ENCODE results near the gene ZDHHC11. TPM values are rescaled to one million over a fixed set of nuclear protein-coding genes. Genes with fewer than 3 reads are reported as not detected.

The ZDHHC11 gene
- total and polyA plus RNA-seq, 2 experiments from 2014 or later = 5.8 to 8.5 TPM

DNA sequence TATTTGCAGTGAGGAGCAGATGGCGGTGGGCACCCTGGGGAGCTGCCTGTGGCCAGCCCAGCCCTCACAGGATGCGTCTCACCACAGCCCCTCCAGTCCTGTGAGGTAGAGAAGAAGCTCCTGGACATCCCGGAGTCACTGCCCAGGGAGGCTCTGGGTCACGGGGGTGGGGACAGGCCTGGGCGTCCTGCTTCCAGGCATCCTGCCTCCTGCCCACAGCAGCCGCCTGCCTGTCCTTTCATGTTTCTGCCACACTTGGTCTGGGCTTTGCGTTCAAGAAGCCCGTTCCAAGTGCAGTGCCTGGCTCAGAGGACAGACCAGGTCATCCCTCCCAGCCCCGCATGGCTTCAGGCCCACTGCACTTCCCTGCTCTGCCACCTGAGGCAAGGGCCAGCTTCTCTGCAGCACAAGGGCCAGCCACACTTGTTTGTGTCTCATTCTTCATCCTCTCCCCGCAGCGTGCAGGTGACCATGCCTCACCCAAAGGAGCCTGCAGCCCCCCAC is 104.5 kb downstream of the ZDHHC11 start:
- no peaks in the 10 kb centered on the region for H3K9me3 ChIP-seq (ENCODE audit: low read depth)
- TF ChIP-seq EZH2 (IDR thresholded peaks at IDR 0.05; ENCODE audit: borderline replicate concordance) (no peak), EZH2phosphoT487 (IDR thresholded peaks at IDR 0.05; ENCODE audit: low read depth, severe bottlenecking, unreplicated experiment) (no peak)
- TF ChIP-seq, protein P1, sequence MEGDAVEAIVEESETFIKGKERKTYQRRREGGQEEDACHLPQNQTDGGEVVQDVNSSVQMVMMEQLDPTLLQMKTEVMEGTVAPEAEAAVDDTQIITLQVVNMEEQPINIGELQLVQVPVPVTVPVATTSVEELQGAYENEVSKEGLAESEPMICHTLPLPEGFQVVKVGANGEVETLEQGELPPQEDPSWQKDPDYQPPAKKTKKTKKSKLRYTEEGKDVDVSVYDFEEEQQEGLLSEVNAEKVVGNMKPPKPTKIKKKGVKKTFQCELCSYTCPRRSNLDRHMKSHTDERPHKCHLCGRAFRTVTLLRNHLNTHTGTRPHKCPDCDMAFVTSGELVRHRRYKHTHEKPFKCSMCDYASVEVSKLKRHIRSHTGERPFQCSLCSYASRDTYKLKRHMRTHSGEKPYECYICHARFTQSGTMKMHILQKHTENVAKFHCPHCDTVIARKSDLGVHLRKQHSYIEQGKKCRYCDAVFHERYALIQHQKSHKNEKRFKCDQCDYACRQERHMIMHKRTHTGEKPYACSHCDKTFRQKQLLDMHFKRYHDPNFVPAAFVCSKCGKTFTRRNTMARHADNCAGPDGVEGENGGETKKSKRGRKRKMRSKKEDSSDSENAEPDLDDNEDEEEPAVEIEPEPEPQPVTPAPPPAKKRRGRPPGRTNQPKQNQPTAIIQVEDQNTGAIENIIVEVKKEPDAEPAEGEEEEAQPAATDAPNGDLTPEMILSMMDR (IDR thresholded peaks at IDR 0.05; ENCODE audit: poor library complexity) = no peak
- no peaks in the 10 kb centered on the region for H3K27me3 ChIP-seq
- no peak overlapping the region for H3K4me3 ChIP-seq
- 76% methylated on average over 11 of the region's 11 CpGs for WGBS (ENCODE audit: low lambda C conversion rate, missing lambda C conversion rate)
- DNase-seq (ENCODE audit: low spot score) = no peak
- H2AFZ ChIP-seq = no peak overlapping the region
- no peaks in the 10 kb centered on the region for H3K36me3 ChIP-seq (replicated peaks; ENCODE audit: insufficient read depth, low read depth)
- H3K79me2 ChIP-seq = no peaks in the 10 kb centered on the region
- no peak overlapping the region for H3K4me2 ChIP-seq
- no peak overlapping the region for H3K27ac ChIP-seq
- no peaks in the 10 kb centered on the region for H3K4me1 ChIP-seq (ENCODE audit: insufficient read depth)
- H3K9me2 ChIP-seq (replicated peaks; ENCODE audit: insufficient read depth) = no peaks in the 10 kb centered on the region
- no peaks in the 10 kb centered on the region for H4K20me1 ChIP-seq (ENCODE audit: insufficient read depth, poor library complexity, severe bottlenecking)

Other genes starting within 250 kb of the ZDHHC11 start
- 3.2 and 7.6 TPM in 2 replicates for gene CEP72, start 238.6 kb downstream of the ZDHHC11 start, total RNA-seq
- 4.2 and 4.4 TPM in 2 replicates for gene CEP72, start 238.6 kb downstream of the ZDHHC11 start, polyA plus RNA-seq
- 1.6 and 2.0 TPM in 2 replicates for gene TPPP, start 157.6 kb downstream of the ZDHHC11 start, total RNA-seq
- 4.3 and 5.2 TPM in 2 replicates for gene TPPP, start 157.6 kb downstream of the ZDHHC11 start, polyA plus RNA-seq
- 0.16 and 0.83 TPM in 2 replicates for gene ZDHHC11B, start 66.3 kb downstream of the ZDHHC11 start, total RNA-seq
- gene ZDHHC11B, start 66.3 kb downstream of the ZDHHC11 start, polyA plus RNA-seq = 1.3 and 1.9 TPM in 2 replicates
- 16.5 and 20.3 TPM in 2 replicates for gene BRD9, start 41.8 kb upstream of the ZDHHC11 start, total RNA-seq
- 17.8 and 22.0 TPM in 2 replicates for gene BRD9, start 41.8 kb upstream of the ZDHHC11 start, polyA plus RNA-seq
- gene TRIP13, start 41.9 kb upstream of the ZDHHC11 start, total RNA-seq = 6.5 and 9.4 TPM in 2 replicates
- gene TRIP13, start 41.9 kb upstream of the ZDHHC11 start, polyA plus RNA-seq = 8.7 and 9.2 TPM in 2 replicates
- 1.4 and 2.0 TPM in 2 replicates for gene NKD2, start 157.8 kb upstream of the ZDHHC11 start, total RNA-seq
- gene NKD2, start 157.8 kb upstream of the ZDHHC11 start, polyA plus RNA-seq = 9.1 and 10.1 TPM in 2 replicates